Transverse colon (tissue), 4 donors: ENCODE data around the gene UBXN2A. TPM values are rescaled to one million over a fixed set of nuclear protein-coding genes. Genes with fewer than 3 reads are reported as not detected.

Experiments
- DNase-seq: peaks from one replicate; pipeline ENCODE4 v3.0.0-alpha.2; 2019
- H3K27ac ChIP-seq, 4 donors: fragments of 200-600 bp; sonication (generic); 2 replicates each; pipeline ENCODE4 v1.5.1; 2016 to 2018; ENCODE audit warnings: inconsistent platforms in 4 of 4
- H3K27me3 ChIP-seq: fragments of 200-600 bp; sonication (generic); 2 replicates; pipeline ENCODE4 v1.5.1; 2017; ENCODE audit warnings: inconsistent platforms
- H3K36me3 ChIP-seq, 4 donors: fragments of 200-600 bp; sonication (generic); 2 replicates each; pipeline ENCODE4 v1.5.1; 2017 to 2019; ENCODE audit warnings: inconsistent platforms in 4 of 4
- H3K4me1 ChIP-seq, 4 donors: fragments of 200-600 bp; sonication (generic); 2 replicates each; pipeline ENCODE4 v1.5.1; 2017 to 2020; ENCODE audit warnings: inconsistent platforms in 4 of 4
- H3K4me3 ChIP-seq, 4 donors: fragments of 200-600 bp; sonication (generic); 1 replicate in 1 of 4; 2 replicates in 3 of 4; pipeline versions ENCODE4 v1.5.1 to v1.6.1; 2017 to 2019; ENCODE audit warnings: inconsistent platforms in 4 of 4
- H3K9me3 ChIP-seq, 2 donors: fragments of 200-600 bp; sonication (generic); 2 replicates each; pipeline ENCODE4 v1.5.1; 2017 to 2019; ENCODE audit warnings: inconsistent platforms in 2 of 2
- EP300 ChIP-seq: sonication (generic); formaldehyde crosslinking; IDR thresholded peaks from one replicate; pipeline ENCODE4 v1.6.1; 2017; ENCODE audit warnings: antibody characterized with exemption, low read depth
- POLR2A ChIP-seq: fragments of 450-650 bp; IDR thresholded peaks from one replicate; pipeline ENCODE4 v1.6.1; 2016; ENCODE audit warnings: antibody characterized with exemption, mild to moderate bottlenecking, moderate library complexity
- POLR2AphosphoS5 ChIP-seq, 3 donors: sonication (generic); formaldehyde crosslinking; IDR thresholded peaks; one replicate each; pipeline ENCODE4 v1.6.1; 2016; ENCODE audit warnings: antibody characterized with exemption in 3 of 3
- WGBS, 2 donors: methylation state at CpG; one replicate each; pipeline ENCODE4 v1.1.5; 2018; ENCODE audit warnings: low coverage in 1 of 2; 5-methylcytosine and 5-hydroxymethylcytosine counted together
- in situ Hi-C, 4 donors: fragments of 200-750 bp; cut with MboI; loops; one replicate each; pipeline versions ENCODE4 v1.15.0 to v1.15.1; 2017; ENCODE audit warnings: low sequenced_read_pairs in 3 of 4, low pct_ligation_motif_present in 1 of 4, low pct_unique_long_range_greater_than_20kb in 1 of 4
- intact Hi-C: fragments of 100-400 bp; cut with DNase I; formaldehyde crosslinking; loops from one replicate; pipeline ENCODE4 v1.15.1; 2023; ENCODE audit warnings: low total_unique reads
- total RNA-seq, 4 donors: library from RNA; depleted of rRNA; stranded (reverse); fragments of >200 nt; gene quantifications; one replicate each; pipeline ENCODE4 v1.1.0, GENCODE V29; 2016
- TF ChIP-seq, protein P1 (sequence below), 5 experiments: fragments of 200-600 bp in 3 of 5; fragments of 450-650 bp in 2 of 5; sonication (generic) in 3 of 5; IDR thresholded peaks; 1 replicate in 2 of 5; 2 replicates in 3 of 5; pipeline ENCODE4 v1.5.1; 2016 to 2017; ENCODE audit warnings: antibody characterized with exemption in 5 of 5, inconsistent platforms in 3 of 5, mild to moderate bottlenecking in 2 of 5, moderate library complexity in 1 of 5

The UBXN2A gene
- total RNA-seq, 4 donors from 2014 or later: 6.4 to 13.7 (median 10.8) TPM

DNA sequence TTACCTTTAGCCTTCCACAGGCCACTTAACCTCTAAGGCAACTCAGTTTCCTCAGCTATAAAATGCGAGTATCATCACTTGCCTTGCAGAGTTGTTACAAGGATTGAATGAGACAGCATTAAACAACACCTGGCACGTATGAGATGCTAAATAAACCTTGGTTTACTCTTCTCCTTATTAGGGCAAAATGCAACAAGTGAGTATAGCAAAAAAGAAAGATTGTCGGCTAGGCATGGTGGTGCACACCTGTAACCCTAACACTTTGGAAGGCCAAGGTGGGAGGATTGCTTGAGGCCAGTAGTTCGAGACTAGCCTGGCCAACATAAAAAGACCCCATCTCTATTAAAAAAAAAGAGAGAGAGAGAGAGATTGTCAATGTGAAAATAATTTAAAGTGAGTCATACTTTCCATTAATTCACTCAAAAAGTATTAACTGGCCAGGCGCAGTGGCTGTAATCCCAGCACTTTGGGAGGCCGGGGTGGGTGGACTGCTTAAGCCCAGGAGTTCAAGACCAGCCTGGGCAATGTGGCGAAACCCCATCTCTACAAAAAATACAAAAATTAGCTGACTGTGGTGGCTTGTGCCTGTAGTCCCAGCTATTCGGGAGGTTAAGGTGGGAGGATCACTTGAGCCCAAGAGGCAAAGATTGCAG, 21.3 kb upstream of the UBXN2A start:
- intact Hi-C loops (no loop called here), in situ Hi-C loops (no loop called here)
- DNase-seq: no peak
- peaks cover 3 to 38% (median 9%) of the 10 kb centered on the region in 4 donors for H3K4me1 ChIP-seq
- TF ChIP-seq POLR2AphosphoS5 (IDR thresholded peaks at IDR 0.05) (no peak), POLR2A (no peak), EP300 (no peak)
- TF ChIP-seq, protein P1, sequence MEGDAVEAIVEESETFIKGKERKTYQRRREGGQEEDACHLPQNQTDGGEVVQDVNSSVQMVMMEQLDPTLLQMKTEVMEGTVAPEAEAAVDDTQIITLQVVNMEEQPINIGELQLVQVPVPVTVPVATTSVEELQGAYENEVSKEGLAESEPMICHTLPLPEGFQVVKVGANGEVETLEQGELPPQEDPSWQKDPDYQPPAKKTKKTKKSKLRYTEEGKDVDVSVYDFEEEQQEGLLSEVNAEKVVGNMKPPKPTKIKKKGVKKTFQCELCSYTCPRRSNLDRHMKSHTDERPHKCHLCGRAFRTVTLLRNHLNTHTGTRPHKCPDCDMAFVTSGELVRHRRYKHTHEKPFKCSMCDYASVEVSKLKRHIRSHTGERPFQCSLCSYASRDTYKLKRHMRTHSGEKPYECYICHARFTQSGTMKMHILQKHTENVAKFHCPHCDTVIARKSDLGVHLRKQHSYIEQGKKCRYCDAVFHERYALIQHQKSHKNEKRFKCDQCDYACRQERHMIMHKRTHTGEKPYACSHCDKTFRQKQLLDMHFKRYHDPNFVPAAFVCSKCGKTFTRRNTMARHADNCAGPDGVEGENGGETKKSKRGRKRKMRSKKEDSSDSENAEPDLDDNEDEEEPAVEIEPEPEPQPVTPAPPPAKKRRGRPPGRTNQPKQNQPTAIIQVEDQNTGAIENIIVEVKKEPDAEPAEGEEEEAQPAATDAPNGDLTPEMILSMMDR (IDR thresholded peaks at IDR 0.05): no peak
- no peaks in the 10 kb centered on the region for H3K27me3 ChIP-seq
- no peak overlapping the region for H3K27ac ChIP-seq
- H3K9me3 ChIP-seq: no peaks in the 10 kb centered on the region
- 82 to 86% methylated on average over 6 to 8 of the region's 8 CpGs for WGBS, 2 donors
- no peaks in the 10 kb centered on the region for H3K36me3 ChIP-seq
- no peak overlapping the region for H3K4me3 ChIP-seq

GRCh38 chr2:23924589-23925359, 15.5 kb upstream of the UBXN2A start:
- no peak for DNase-seq
- H3K4me1 ChIP-seq: peaks cover 17 to 46% (median 22%) of the 10 kb centered on the region in 4 donors
- intact Hi-C loops (no loop called here), in situ Hi-C loops (loop anchor here in 1 of 4 donors (10.0 kb wide), 1 partner anchor 150 kb away; the partner anchor contains the start of gene SF3B6)
- peak overlapping the region; percentile 95 to 99 (median 98) for H3K27ac ChIP-seq
- H3K27me3 ChIP-seq: no peaks in the 10 kb centered on the region
- WGBS, 2 donors: 26 to 28% methylated on average over 7 of the region's 7 CpGs
- no peaks in the 10 kb centered on the region for H3K9me3 ChIP-seq
- TF ChIP-seq EP300 (no peak), POLR2AphosphoS5 (IDR thresholded peaks at IDR 0.05) (no peak), POLR2A (no peak)
- TF ChIP-seq, protein P1 (IDR thresholded peaks at IDR 0.05): no peak
- H3K4me3 ChIP-seq: peak overlapping the region in 2 of 4 donors; percentile 78 to 86
- H3K36me3 ChIP-seq: no peaks in the 10 kb centered on the region

DNA sequence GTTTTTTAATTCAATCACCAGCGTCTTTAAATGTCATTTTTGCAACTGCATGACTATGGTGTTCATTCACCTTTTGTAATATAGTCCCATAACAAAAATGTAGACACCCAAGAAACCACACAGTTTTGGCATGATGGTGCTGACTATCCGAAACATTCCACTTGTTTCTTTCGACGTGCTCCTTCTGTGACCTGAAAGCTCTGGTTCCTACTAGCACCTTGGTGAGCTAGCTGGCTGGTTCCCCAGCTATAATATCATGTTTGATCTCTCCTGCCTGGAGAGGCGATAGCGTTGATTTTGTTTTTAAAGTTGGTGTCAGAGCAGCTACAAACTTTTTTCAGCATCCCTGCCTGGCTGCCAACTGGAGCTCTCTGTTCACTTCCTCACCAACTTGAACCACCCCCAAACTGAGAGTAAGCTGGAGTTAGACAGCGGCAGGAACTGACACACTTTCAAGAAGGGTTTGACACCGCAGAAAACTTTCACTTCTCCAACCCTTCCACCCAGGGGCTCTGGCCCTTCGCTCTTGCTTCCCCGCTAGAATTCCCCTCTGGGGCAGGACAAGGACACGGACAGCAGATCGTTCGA, 14.5 kb upstream of the UBXN2A start:
- H3K9me3 ChIP-seq: no peaks in the 10 kb centered on the region
- H3K36me3 ChIP-seq: no peaks in the 10 kb centered on the region
- H3K4me1 ChIP-seq: peaks cover 17 to 46% (median 22%) of the 10 kb centered on the region in 4 donors
- peak overlapping the region; percentile 70 to 86 (median 75) for H3K4me3 ChIP-seq
- peak; percentile 73 for DNase-seq
- intact Hi-C loops: no loop called here
- H3K27ac ChIP-seq: peak overlapping the region; percentile 95 to 99 (median 98)
- in situ Hi-C loops: loop anchor here in 1 of 4 donors (10.0 kb wide), 1 partner anchor 149 kb away; the partner anchor contains the start of gene SF3B6
- TF ChIP-seq POLR2A (peak; percentile 56), POLR2AphosphoS5 (IDR thresholded peaks at IDR 0.05) (peak; percentile 56 to 79 (median 70)), EP300 (no peak)
- TF ChIP-seq, protein P1 (IDR thresholded peaks at IDR 0.05): no peak
- no peaks in the 10 kb centered on the region for H3K27me3 ChIP-seq
- 1 to 6% methylated on average over 4 to 13 of the region's 13 CpGs for WGBS, 2 donors

- Histone ChIP-seq H3K4me3 (peak overlapping the region; percentile 70 to 86 (median 75)), H3K27me3 (no peaks in the 10 kb centered on the region), H3K4me1 (peaks cover 17 to 43% (median 21%) of the 10 kb centered on the region in 4 donors), H3K27ac (peak overlapping the region; percentile 95 to 99 (median 98)), H3K36me3 (no peaks in the 10 kb centered on the region), H3K9me3 (no peaks in the 10 kb centered on the region)
- WGBS, 2 donors: 0% methylated on average over 24 of the region's 39 CpGs; no CpG with 5 or more reads in 1 of the 2 donors
- TF ChIP-seq POLR2A (no peak), POLR2AphosphoS5 (IDR thresholded peaks at IDR 0.05) (no peak), EP300 (no peak)
- TF ChIP-seq, protein P1 (IDR thresholded peaks at IDR 0.05): no peak
- in situ Hi-C loops: loop anchor here in 1 of 4 donors (10.0 kb wide), 1 partner anchor 148 kb away; the partner anchor contains the start of gene SF3B6
- no peak for DNase-seq
- intact Hi-C loops: no loop called here
Measured at GRCh38 chr2:23926290-23926749, 13.9 kb upstream of the UBXN2A start.
